Mesothelial cell of epicardium (in vitro differentiated cells): ENCODE measurements around the gene DGKI. TPM values are rescaled to one million over a fixed set of nuclear protein-coding genes. Genes with fewer than 3 reads are reported as not detected.

ENCODE experiments used
- DNase-seq, 2 experiments: peaks; one replicate each; pipeline ENCODE4 v3.0.0; 2021; ENCODE audit warnings: low spot score in 2 of 2; ENCODE audit not compliant: unreplicated experiment in 2 of 2
- H3K27ac Mint-ChIP-seq: 2 replicates; pipeline ENCODE4 v1.8.0; 2021; ENCODE audit warnings: mixed read lengths
- H3K27me3 Mint-ChIP-seq: 2 replicates; pipeline ENCODE4 v1.8.0; 2021; ENCODE audit warnings: low read depth, mixed read lengths
- H3K36me3 Mint-ChIP-seq: 2 replicates; pipeline ENCODE4 v1.8.0; 2021; ENCODE audit warnings: mixed read lengths
- H3K4me1 Mint-ChIP-seq: 2 replicates; pipeline ENCODE4 v1.8.0; 2021; ENCODE audit warnings: mixed read lengths
- H3K4me3 Mint-ChIP-seq: 2 replicates; pipeline ENCODE4 v1.8.0; 2021; ENCODE audit warnings: mild to moderate bottlenecking, moderate library complexity, mixed read lengths
- H3K9me3 Mint-ChIP-seq: 2 replicates; pipeline ENCODE4 v1.8.0; 2021; ENCODE audit warnings: mixed read lengths
- CTCF ChIP-seq: fragments of 200-600 bp; sonication (generic); IDR thresholded peaks from one replicate; pipeline ENCODE4 v1.5.0; 2021; ENCODE audit warnings: antibody characterized with exemption; ENCODE audit not compliant: unreplicated experiment
- total RNA-seq: library from RNA; stranded (reverse); gene quantifications from 3 replicates; pipeline ENCODE4 v1.2.1, GENCODE V29; 2021

Gene DGKI
- total RNA-seq, 1 donor from 2014 or later, result 2.0 TPM

- Mint-ChIP-seq H3K4me1 (peaks cover 6% of the 10 kb centered on the region), H3K27me3 (no peaks in the 10 kb centered on the region), H3K9me3 (peaks cover 7% of the 10 kb centered on the region), H3K4me3 (no peak overlapping the region), H3K27ac (no peak overlapping the region), H3K36me3 (no peaks in the 10 kb centered on the region)
- no peak for DNase-seq
- no peak for TF ChIP-seq CTCF
These were observed 274.6 kb downstream of the DGKI start for GRCh38 chr7:137572056-137572784.

- no peak for TF ChIP-seq CTCF
- Mint-ChIP-seq H3K4me3 (no peak overlapping the region), H3K9me3 (peaks cover 21% of the 10 kb centered on the region), H3K27ac (no peak overlapping the region), H3K4me1 (no peaks in the 10 kb centered on the region), H3K27me3 (no peaks in the 10 kb centered on the region), H3K36me3 (peaks cover 3% of the 10 kb centered on the region)
- DNase-seq, result no peak
These were observed 282.1 kb downstream of the DGKI start for GRCh38 chr7:137564677-137565076.

- DNase-seq, result no peak
- Mint-ChIP-seq H3K36me3 (peaks cover 3% of the 10 kb centered on the region), H3K4me3 (no peak overlapping the region), H3K27ac (no peak overlapping the region), H3K27me3 (no peaks in the 10 kb centered on the region), H3K9me3 (peaks cover 21% of the 10 kb centered on the region), H3K4me1 (no peaks in the 10 kb centered on the region)
- no peak for TF ChIP-seq CTCF
These were observed 282.8 kb downstream of the DGKI start for GRCh38 chr7:137563981-137564380.

GRCh38 chr7:137547485-137547884, 299.3 kb downstream of the DGKI start:
- DNase-seq, result no peak
- H3K36me3 Mint-ChIP-seq, result no peaks in the 10 kb centered on the region
- H3K4me1 Mint-ChIP-seq, result peaks cover 14% of the 10 kb centered on the region
- no peak for TF ChIP-seq CTCF
- no peaks in the 10 kb centered on the region for H3K27me3 Mint-ChIP-seq
- no peaks in the 10 kb centered on the region for H3K9me3 Mint-ChIP-seq
- H3K27ac Mint-ChIP-seq, result no peak overlapping the region
- H3K4me3 Mint-ChIP-seq, result no peak overlapping the region

- Mint-ChIP-seq H3K27me3 (no peaks in the 10 kb centered on the region), H3K9me3 (peaks cover 5% of the 10 kb centered on the region), H3K4me3 (no peak overlapping the region), H3K36me3 (no peaks in the 10 kb centered on the region), H3K4me1 (peaks cover 14% of the 10 kb centered on the region), H3K27ac (no peak overlapping the region)
- TF ChIP-seq CTCF, result no peak
- no peak for DNase-seq
These were observed 300.1 kb downstream of the DGKI start for GRCh38 chr7:137546671-137547070.

GRCh38 chr7:137546009-137546408, 300.8 kb downstream of the DGKI start:
- TF ChIP-seq CTCF, result no peak
- no peaks in the 10 kb centered on the region for H3K27me3 Mint-ChIP-seq
- peaks cover 14% of the 10 kb centered on the region for H3K4me1 Mint-ChIP-seq
- H3K36me3 Mint-ChIP-seq, result no peaks in the 10 kb centered on the region
- no peak for DNase-seq
- no peak overlapping the region for H3K27ac Mint-ChIP-seq
- H3K4me3 Mint-ChIP-seq, result no peak overlapping the region
- peaks cover 8% of the 10 kb centered on the region for H3K9me3 Mint-ChIP-seq
